Duodenal mucosa (tissue), 2 donors: ENCODE results near the gene NFIX.
A peak's percentile ranks its signal among the peaks of the same experiment; 100 is the strongest.

ENCODE experiments used
- H3K27ac ChIP-seq: one replicate; pipeline ENCODE4 v1.7.0; 2013; ENCODE audit warnings: low read depth, low read length
- H3K27me3 ChIP-seq, 2 donors: one replicate each; pipeline ENCODE4 v1.7.0; 2013; ENCODE audit warnings: low read length in 2 of 2, control low read depth in 1 of 2; ENCODE audit not compliant: insufficient read depth in 2 of 2, control insufficient read depth in 1 of 2
- H3K36me3 ChIP-seq, 2 donors: one replicate each; pipeline ENCODE4 v1.7.0; 2013; ENCODE audit warnings: low read length in 2 of 2, control low read depth in 1 of 2; ENCODE audit not compliant: insufficient read depth in 2 of 2, control insufficient read depth in 1 of 2
- H3K4me1 ChIP-seq, 2 donors: one replicate each; pipeline ENCODE4 v1.7.0; 2013; ENCODE audit warnings: low read length in 2 of 2, control low read depth in 1 of 2; ENCODE audit not compliant: insufficient read depth in 2 of 2, control insufficient read depth in 1 of 2
- H3K4me3 ChIP-seq, 2 donors: one replicate each; pipeline ENCODE4 v1.7.0; 2013; ENCODE audit warnings: low read length in 2 of 2, low read depth in 1 of 2
- H3K9ac ChIP-seq, 2 donors: one replicate each; pipeline ENCODE4 v1.7.0; 2013; ENCODE audit warnings: low read length in 2 of 2, low read depth in 1 of 2
- H3K9me3 ChIP-seq, 2 donors: one replicate each; pipeline ENCODE4 v1.7.0; 2013; ENCODE audit warnings: low read length in 2 of 2, control low read depth in 1 of 2; ENCODE audit not compliant: control insufficient read depth in 1 of 2

Gene NFIX

DNA sequence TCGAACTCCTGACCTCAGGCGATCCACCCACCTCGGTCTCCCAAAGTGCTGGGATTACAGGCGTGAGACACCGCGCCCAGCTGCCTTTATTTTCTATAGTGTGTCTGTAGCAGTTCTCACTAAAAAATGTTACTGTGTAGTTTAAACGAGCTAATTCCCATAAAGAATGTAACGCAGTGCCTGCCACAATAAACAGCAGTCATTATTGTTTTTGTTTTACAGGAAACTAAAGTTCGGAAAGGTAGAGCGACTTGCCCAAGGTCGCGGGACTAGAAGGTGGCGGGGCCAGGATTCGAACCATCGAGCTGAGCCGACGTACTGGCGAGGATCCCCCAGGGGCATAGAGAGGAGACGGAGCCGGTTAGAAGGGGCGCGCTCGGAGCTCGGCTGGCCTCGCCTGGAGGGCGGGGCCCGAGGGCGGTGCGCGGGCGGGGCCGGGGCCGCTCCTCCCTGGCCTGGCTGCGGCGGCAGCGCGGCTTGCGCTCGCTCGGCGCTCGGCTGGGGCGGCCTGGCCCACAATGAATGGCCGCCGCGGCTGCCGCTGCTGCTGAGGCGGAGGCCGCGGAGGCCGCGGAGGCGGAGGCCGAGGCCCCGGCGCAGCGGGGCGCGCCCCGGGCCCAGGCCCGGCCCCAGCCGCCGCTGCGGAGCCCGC is 122.6 kb downstream of the NFIX start, which contains the start of gene NACC1:
Gene NACC1 (plus strand): TSS at position 493 of the 652 bp plus-strand sequence. CDS start 16,944 bp downstream, outside the sequence.
- peak within 1 kb of the TSS; percentile 20 for H3K27ac ChIP-seq
- H3K9me3 ChIP-seq: no peaks in the 10 kb centered on the region
- peak within 1 kb of the TSS; percentile 72 to 75 for H3K9ac ChIP-seq
- peaks cover 41 to 47% of the 10 kb centered on the region in 2 donors for H3K4me1 ChIP-seq
- no peaks in the 10 kb centered on the region for H3K27me3 ChIP-seq
- H3K4me3 ChIP-seq: peak within 1 kb of the TSS; percentile 94 to 99
- peaks cover 0 to 3% of the 10 kb centered on the region in 2 donors for H3K36me3 ChIP-seq

- peak overlapping the region; percentile 56 to 72 for H3K9ac ChIP-seq
- H3K9me3 ChIP-seq: no peaks in the 10 kb centered on the region
- peak overlapping the region; percentile 65 to 80 for H3K4me3 ChIP-seq
- H3K36me3 ChIP-seq: peaks cover 0 to 4% of the 10 kb centered on the region in 2 donors
- peak overlapping the region; percentile 20 for H3K27ac ChIP-seq
- peaks cover 41 to 47% of the 10 kb centered on the region in 2 donors for H3K4me1 ChIP-seq
- H3K27me3 ChIP-seq: no peaks in the 10 kb centered on the region
These were observed 123.3 kb downstream of the NFIX start for GRCh38 chr19:13118424-13119193.

GRCh38 chr19:13119627-13120026 is 124.4 kb downstream of the NFIX start:
- H3K9me3 ChIP-seq: no peaks in the 10 kb centered on the region
- H3K36me3 ChIP-seq: peaks cover 0 to 7% of the 10 kb centered on the region in 2 donors
- H3K4me3 ChIP-seq: peak overlapping the region; percentile 65 to 80
- no peaks in the 10 kb centered on the region for H3K27me3 ChIP-seq
- peak overlapping the region; percentile 48 to 56 for H3K9ac ChIP-seq
- H3K27ac ChIP-seq: no peak overlapping the region
- H3K4me1 ChIP-seq: peaks cover 41 to 47% of the 10 kb centered on the region in 2 donors

- H3K9me3 ChIP-seq: no peaks in the 10 kb centered on the region
- H3K9ac ChIP-seq: peak overlapping the region in 1 of 2 donors; percentile 56
- H3K27me3 ChIP-seq: no peaks in the 10 kb centered on the region
- no peak overlapping the region for H3K27ac ChIP-seq
- H3K4me1 ChIP-seq: peaks cover 41 to 47% of the 10 kb centered on the region in 2 donors
- H3K4me3 ChIP-seq: no peak overlapping the region
- H3K36me3 ChIP-seq: peaks cover 0 to 8% of the 10 kb centered on the region in 2 donors
These were observed 124.8 kb downstream of the NFIX start for GRCh38 chr19:13120031-13120430.

DNA sequence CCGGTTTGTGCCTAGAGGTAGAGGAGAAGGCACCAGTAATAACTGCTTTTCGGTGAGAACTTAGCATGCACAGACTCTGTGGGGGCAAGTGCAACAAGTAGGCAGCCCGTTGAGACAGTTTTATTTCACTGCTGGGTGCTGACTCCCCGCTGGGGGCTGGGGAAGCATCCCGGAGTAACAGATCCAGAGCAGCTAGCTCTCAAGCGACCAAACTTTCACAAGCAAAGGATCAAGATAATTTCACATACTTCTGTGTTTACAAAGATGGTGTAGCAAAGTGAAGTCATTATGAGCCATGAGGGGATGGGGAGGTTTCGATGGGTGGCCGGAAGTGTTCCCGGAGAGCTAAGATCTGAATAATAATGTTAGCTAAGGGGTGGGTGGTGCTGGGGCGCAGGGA is 125.5 kb downstream of the NFIX start:
- peaks cover 0 to 8% of the 10 kb centered on the region in 2 donors for H3K36me3 ChIP-seq
- H3K27me3 ChIP-seq: no peaks in the 10 kb centered on the region
- peak overlapping the region in 1 of 2 donors; percentile 33 for H3K9ac ChIP-seq
- H3K4me3 ChIP-seq: no peak overlapping the region
- H3K9me3 ChIP-seq: no peaks in the 10 kb centered on the region
- H3K27ac ChIP-seq: no peak overlapping the region
- peaks cover 36 to 41% of the 10 kb centered on the region in 2 donors for H3K4me1 ChIP-seq

GRCh38 chr19:13121551-13122274 is 126.4 kb downstream of the NFIX start:
- Histone ChIP-seq H3K4me1 (peaks cover 33 to 36% of the 10 kb centered on the region in 2 donors), H3K27ac (no peak overlapping the region), H3K27me3 (no peaks in the 10 kb centered on the region), H3K9ac (peak overlapping the region in 1 of 2 donors; percentile 19), H3K9me3 (no peaks in the 10 kb centered on the region), H3K4me3 (peak overlapping the region in 1 of 2 donors; percentile 11), H3K36me3 (peaks cover 0 to 13% of the 10 kb centered on the region in 2 donors)

DNA sequence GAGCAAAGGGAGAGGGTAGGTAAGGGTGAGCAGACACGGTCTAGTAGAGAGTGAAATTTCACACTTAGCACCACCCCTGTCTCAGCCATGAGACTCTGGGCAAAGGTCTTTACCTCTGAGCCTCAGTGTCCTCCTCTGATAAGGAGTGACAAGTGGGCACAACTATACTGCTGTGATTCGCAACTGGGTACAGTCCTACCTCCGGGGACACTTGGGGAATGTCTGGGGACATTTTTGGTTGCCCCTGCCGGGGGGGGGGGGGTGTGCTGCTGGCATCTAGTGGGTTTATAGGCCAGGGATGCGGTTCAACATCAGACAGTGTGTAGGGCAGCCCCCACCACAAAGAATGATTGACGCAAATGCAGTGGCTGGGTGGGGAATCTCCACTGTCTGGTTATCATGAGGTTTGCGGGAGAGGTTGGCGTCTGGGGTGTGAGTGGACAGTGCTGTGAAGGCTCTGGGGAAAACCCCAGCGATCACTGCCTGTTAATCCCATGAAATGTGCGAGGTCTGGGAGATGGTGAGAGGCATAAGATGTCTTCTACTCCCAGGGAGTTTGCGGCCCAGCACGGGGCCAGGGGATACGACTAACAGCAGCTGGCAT is 127.1 kb downstream of the NFIX start:
- peak overlapping the region in 1 of 2 donors; percentile 19 for H3K9ac ChIP-seq

GRCh38 chr19:13122980-13123957 is 128.0 kb downstream of the NFIX start:
- H3K4me3 ChIP-seq: no peak overlapping the region
- no peaks in the 10 kb centered on the region for H3K9me3 ChIP-seq
- no peaks in the 10 kb centered on the region for H3K27me3 ChIP-seq
- peaks cover 0 to 13% of the 10 kb centered on the region in 2 donors for H3K36me3 ChIP-seq
- no peak overlapping the region for H3K9ac ChIP-seq
- no peak overlapping the region for H3K27ac ChIP-seq
- H3K4me1 ChIP-seq: peaks cover 31 to 33% of the 10 kb centered on the region in 2 donors

More for the DNA sequence above, 127.1 kb downstream of the NFIX start:
- no peaks in the 10 kb centered on the region for H3K27me3 ChIP-seq
- peak overlapping the region in 1 of 2 donors; percentile 11 for H3K4me3 ChIP-seq
- peaks cover 31 to 33% of the 10 kb centered on the region in 2 donors for H3K4me1 ChIP-seq
- H3K27ac ChIP-seq: no peak overlapping the region
- no peaks in the 10 kb centered on the region for H3K9me3 ChIP-seq
- H3K36me3 ChIP-seq: peaks cover 0 to 13% of the 10 kb centered on the region in 2 donors

DNA sequence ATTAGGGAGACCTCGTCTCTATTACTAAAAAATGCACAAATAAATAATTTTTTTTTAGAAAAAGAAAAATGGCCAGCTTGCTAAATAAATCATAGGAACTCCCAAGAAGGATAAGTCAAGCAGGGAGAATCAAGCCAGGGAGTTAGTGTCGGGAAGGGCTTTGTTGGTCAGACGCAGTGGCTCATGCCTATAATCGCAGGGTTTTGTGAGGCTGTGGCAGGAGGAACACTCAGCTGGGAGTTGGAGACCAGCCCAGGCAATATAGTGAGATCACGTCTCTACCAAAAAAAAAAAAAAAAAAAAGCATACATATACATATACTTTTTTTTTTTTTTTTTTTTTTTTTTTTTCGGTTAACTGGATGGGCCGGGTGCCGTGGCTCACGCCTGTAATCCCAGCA is 131.8 kb downstream of the NFIX start:
- Histone ChIP-seq H3K9me3 (no peaks in the 10 kb centered on the region), H3K9ac (no peak overlapping the region), H3K27me3 (no peaks in the 10 kb centered on the region), H3K27ac (no peak overlapping the region), H3K4me1 (peaks cover 2 to 4% of the 10 kb centered on the region in 2 donors), H3K4me3 (no peak overlapping the region), H3K36me3 (peaks cover 0 to 13% of the 10 kb centered on the region in 2 donors)
